ENCODE measurements around the gene ARSG.
"Not testable (repeated sequence)": the region's sequence is repeated elsewhere in the genome, so short reads cannot be mapped to it uniquely, and the experiment has no call there.

The ARSG gene

GRCh38 chr17:68365469-68365868 lies 74.2 kb downstream of the ARSG start:
- FAIRE-seq, result no peak

GRCh38 chr17:68368387-68368786 lies 77.1 kb downstream of the ARSG start:
- FAIRE-seq, result no peak
- DNase-seq (ENCODE audit: insufficient read length, low spot score), result no peak

More at GRCh38 chr17:68365469-68365868, 74.2 kb downstream of the ARSG start:
- no peak for DNase-seq (ENCODE audit: insufficient read length, low spot score)

- no peak for DNase-seq (ENCODE audit: insufficient read length, low spot score)
- FAIRE-seq, result no peak
Measured at GRCh38 chr17:68375566-68375965, 84.3 kb downstream of the ARSG start.

GRCh38 chr17:68376178-68376577 lies 84.9 kb downstream of the ARSG start:
- not testable (repeated sequence) for DNase-seq (ENCODE audit: insufficient read length, low spot score); FAIRE-seq

GRCh38 chr17:68377771-68378267 lies 86.5 kb downstream of the ARSG start:
- DNase-seq (ENCODE audit: insufficient read length, low spot score), result no peak
- no peak for FAIRE-seq

GRCh38 chr17:68378268-68379176 lies 87.2 kb downstream of the ARSG start:
- no peak for DNase-seq (ENCODE audit: insufficient read length, low spot score)
- no peak for FAIRE-seq

GRCh38 chr17:68379177-68379510 lies 87.8 kb downstream of the ARSG start:
- no peak for FAIRE-seq

GRCh38 chr17:68379692-68380677 lies 88.7 kb downstream of the ARSG start:
- no peak for FAIRE-seq

More at GRCh38 chr17:68379177-68379510, 87.8 kb downstream of the ARSG start:
- no peak for DNase-seq (ENCODE audit: insufficient read length, low spot score)

GRCh38 chr17:68381076-68381900 lies 90.0 kb downstream of the ARSG start:
- DNase-seq (ENCODE audit: insufficient read length, low spot score) (no peak), FAIRE-seq (no peak)

More at GRCh38 chr17:68379692-68380677, 88.7 kb downstream of the ARSG start:
- no peak for DNase-seq (ENCODE audit: insufficient read length, low spot score)

GRCh38 chr17:68382582-68383085 lies 91.3 kb downstream of the ARSG start:
- no peak for DNase-seq (ENCODE audit: insufficient read length, low spot score)
- FAIRE-seq, result no peak

- FAIRE-seq (no peak), DNase-seq (ENCODE audit: insufficient read length, low spot score) (no peak)
Measured at GRCh38 chr17:68383120-68383442, 91.8 kb downstream of the ARSG start.

GRCh38 chr17:68383443-68384321 lies 92.4 kb downstream of the ARSG start:
- no peak for FAIRE-seq
- no peak for DNase-seq (ENCODE audit: insufficient read length, low spot score)

GRCh38 chr17:68384471-68384870 lies 93.2 kb downstream of the ARSG start:
- FAIRE-seq, result no peak
- DNase-seq (ENCODE audit: insufficient read length, low spot score), result no peak

GRCh38 chr17:68384941-68385340 lies 93.6 kb downstream of the ARSG start:
- DNase-seq (ENCODE audit: insufficient read length, low spot score), result no peak
- FAIRE-seq, result no peak

GRCh38 chr17:68385490-68386215 lies 94.4 kb downstream of the ARSG start:
- FAIRE-seq, result no peak
- DNase-seq (ENCODE audit: insufficient read length, low spot score), result no peak

- DNase-seq (ENCODE audit: insufficient read length, low spot score), result no peak
- FAIRE-seq, result no peak
Measured at GRCh38 chr17:68387435-68388218, 96.3 kb downstream of the ARSG start.

- DNase-seq (ENCODE audit: insufficient read length, low spot score) (no peak), FAIRE-seq (no peak)
Measured at GRCh38 chr17:68389041-68389440, 97.7 kb downstream of the ARSG start.
